Amniotic epithelial cell (primary cell): ENCODE data around the gene EZR.
"Not testable (repeated sequence)": the region's sequence is repeated elsewhere in the genome, so short reads cannot be mapped to it uniquely, and the experiment has no call there.

Experiments
- DNase-seq: peaks from one replicate; pipeline ENCODE4 v3.0.0-alpha.2; 2010; ENCODE audit warnings: low read depth

EZR gene

GRCh38 chr6:158841358-158841757 is 22.2 kb upstream of the EZR start:
- no peak for DNase-seq

GRCh38 chr6:158840465-158840864 is 21.3 kb upstream of the EZR start:
- no peak for DNase-seq

GRCh38 chr6:158839796-158840195 is 20.6 kb upstream of the EZR start:
- peak; percentile 79 for DNase-seq

GRCh38 chr6:158838790-158839189 is 19.6 kb upstream of the EZR start:
- not testable (repeated sequence) for DNase-seq

GRCh38 chr6:158837684-158838625 is 18.8 kb upstream of the EZR start:
- peak; percentile 74 for DNase-seq

GRCh38 chr6:158836625-158837311 is 17.6 kb upstream of the EZR start:
- DNase-seq: no peak

GRCh38 chr6:158835616-158836221 is 16.6 kb upstream of the EZR start:
- DNase-seq: peak; percentile 73

- no peak for DNase-seq
Measured at GRCh38 chr6:158834675-158835385, 15.7 kb upstream of the EZR start.

- not testable (repeated sequence) for DNase-seq
Measured at GRCh38 chr6:158832807-158833206, 13.6 kb upstream of the EZR start.

GRCh38 chr6:158832026-158832425 is 12.9 kb upstream of the EZR start:
- DNase-seq: no peak

GRCh38 chr6:158831571-158831970 is 12.4 kb upstream of the EZR start:
- DNase-seq: no peak

GRCh38 chr6:158830736-158831135 is 11.6 kb upstream of the EZR start:
- DNase-seq: no peak

GRCh38 chr6:158828807-158829206 is 9.6 kb upstream of the EZR start:
- no peak for DNase-seq

GRCh38 chr6:158826819-158827501 is 7.8 kb upstream of the EZR start:
- DNase-seq: no peak

- DNase-seq: peak; percentile 71
Measured at GRCh38 chr6:158825951-158826306, 6.8 kb upstream of the EZR start.

- no peak for DNase-seq
Measured at GRCh38 chr6:158825038-158825950, 6.1 kb upstream of the EZR start.

- DNase-seq: not testable (repeated sequence)
Measured at GRCh38 chr6:158823616-158824015, 4.4 kb upstream of the EZR start.

GRCh38 chr6:158819977-158820622 is 932 bp upstream of the EZR start:
- DNase-seq: no peak

- peak; percentile 60 for DNase-seq
Measured at GRCh38 chr6:158818581-158819212, 471 bp downstream of the EZR start.
